ENCODE measurements around the gene MRPL12. TPM values are rescaled to one million over a fixed set of nuclear protein-coding genes. Genes with fewer than 3 reads are reported as not detected.

MRPL12 gene
- total and polyA plus RNA-seq, 2 of the 13 experiments (the other 11 are each of a cell fraction or from before 2014, with no cell fraction given): 39.1 to 94.1 TPM

- TF ChIP-seq, protein P1, sequence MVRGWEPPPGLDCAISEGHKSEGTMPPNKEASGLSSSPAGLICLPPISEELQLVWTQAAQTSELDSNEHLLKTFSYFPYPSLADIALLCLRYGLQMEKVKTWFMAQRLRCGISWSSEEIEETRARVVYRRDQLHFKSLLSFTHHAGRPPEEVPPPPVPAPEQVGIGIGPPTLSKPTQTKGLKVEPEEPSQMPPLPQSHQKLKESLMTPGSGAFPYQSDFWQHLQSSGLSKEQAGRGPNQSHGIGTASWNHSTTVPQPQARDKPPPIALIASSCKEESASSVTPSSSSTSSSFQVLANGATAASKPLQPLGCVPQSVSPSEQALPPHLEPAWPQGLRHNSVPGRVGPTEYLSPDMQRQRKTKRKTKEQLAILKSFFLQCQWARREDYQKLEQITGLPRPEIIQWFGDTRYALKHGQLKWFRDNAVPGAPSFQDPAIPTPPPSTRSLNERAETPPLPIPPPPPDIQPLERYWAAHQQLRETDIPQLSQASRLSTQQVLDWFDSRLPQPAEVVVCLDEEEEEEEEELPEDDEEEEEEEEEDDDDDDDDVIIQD (CRISPR knock-in tag; IDR thresholded peaks at IDR 0.05; ENCODE audit: low read depth): peak; percentile 82; the same call in 1 of the 2 replicates
- peak; percentile 85 for TF ChIP-seq ZNF446 (CRISPR knock-in tag; IDR thresholded peaks at IDR 0.05)
- TF ChIP-seq GABPA (IDR thresholded peaks at IDR 0.05; ENCODE audit: low read depth, low read length): peak; percentile 66
- peak; percentile 89 for TF ChIP-seq GABPA (CRISPR knock-in tag; IDR thresholded peaks at IDR 0.05; ENCODE audit: low read depth)
- peak; percentile 99 for TF ChIP-seq ZNF274 (CRISPR knock-in tag; IDR thresholded peaks at IDR 0.05)
- no peak for TF ChIP-seq MTERF4 (CRISPR knock-in tag; IDR thresholded peaks at IDR 0.05)
- TF ChIP-seq RBFOX2 (IDR thresholded peaks at IDR 0.05; ENCODE audit: low read depth, low read length): peak; percentile 73
- no peak for TF ChIP-seq TRIM22 (IDR thresholded peaks at IDR 0.05)
- TF ChIP-seq PRPF4 (IDR thresholded peaks at IDR 0.05; ENCODE audit: low read depth, low read length, poor library complexity, severe bottlenecking): no peak
- peak; percentile 90; the same call in 1 of the 2 replicates for TF ChIP-seq ZNF235 (CRISPR knock-in tag; IDR thresholded peaks at IDR 0.05; ENCODE audit: borderline replicate concordance)
- TF ChIP-seq MEIS1 (CRISPR knock-in tag; IDR thresholded peaks at IDR 0.05; ENCODE audit: borderline replicate concordance): peak; percentile 80; the same call in 1 of the 2 replicates
- TF ChIP-seq ZBTB1 (CRISPR knock-in tag; IDR thresholded peaks at IDR 0.05; ENCODE audit: borderline replicate concordance): peak; percentile 75; the same call in 1 of the 2 replicates
- no peak for TF ChIP-seq RFX5 (IDR thresholded peaks at IDR 0.05; ENCODE audit: low read depth, low read length)
- peak; percentile 99 for TF ChIP-seq ZNF878 (CRISPR knock-in tag; IDR thresholded peaks at IDR 0.05)
- TF ChIP-seq NFIB (CRISPR knock-in tag; IDR thresholded peaks at IDR 0.05; ENCODE audit: borderline replicate concordance): peak; percentile 94
- TF ChIP-seq ZNF546 (CRISPR knock-in tag; conservative IDR thresholded peaks at IDR 0.05): peak; percentile 92
- TF ChIP-seq MTF2 (CRISPR knock-in tag; IDR thresholded peaks at IDR 0.05; ENCODE audit: borderline replicate concordance): 0 out of 2 replicates have a peak, but pooled peaks have one; percentile 25
- TF ChIP-seq MTA3 (CRISPR knock-in tag; IDR thresholded peaks at IDR 0.05): no peak
- TF ChIP-seq RNF2 (conservative IDR thresholded peaks at IDR 0.05; ENCODE audit: low read depth): peak; percentile 100
- TF ChIP-seq POLR2G (IDR thresholded peaks at IDR 0.05; ENCODE audit: low read depth, low read length): peak; percentile 75
- TF ChIP-seq, protein P2, sequence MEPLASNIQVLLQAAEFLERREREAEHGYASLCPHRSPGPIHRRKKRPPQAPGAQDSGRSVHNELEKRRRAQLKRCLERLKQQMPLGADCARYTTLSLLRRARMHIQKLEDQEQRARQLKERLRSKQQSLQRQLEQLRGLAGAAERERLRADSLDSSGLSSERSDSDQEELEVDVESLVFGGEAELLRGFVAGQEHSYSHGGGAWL (CRISPR knock-in tag; IDR thresholded peaks at IDR 0.05): peak; percentile 100
- TF ChIP-seq SNAPC2 (CRISPR knock-in tag; IDR thresholded peaks at IDR 0.05): no peak
- TF ChIP-seq NONO (IDR thresholded peaks at IDR 0.05): no peak
- TF ChIP-seq NONO (CRISPR knock-in tag; conservative IDR thresholded peaks at IDR 0.05): peak; percentile 96
- TF ChIP-seq ZFP82 (CRISPR knock-in tag; IDR thresholded peaks at IDR 0.05; ENCODE audit: borderline replicate concordance): peak; percentile 92
- TF ChIP-seq PPARG (CRISPR knock-in tag; conservative IDR thresholded peaks at IDR 0.05): peak; percentile 89
- peak; percentile 79; the same call in 1 of the 2 replicates for TF ChIP-seq ZNF121 (CRISPR knock-in tag; IDR thresholded peaks at IDR 0.05)
- peak; percentile 90 for TF ChIP-seq HNRNPLL (IDR thresholded peaks at IDR 0.05; ENCODE audit: low read depth, low read length, poor library complexity, severe bottlenecking)
Measured at GRCh38 chr17:81727324-81728031, 24.3 kb downstream of the MRPL12 start (continued).

Data from HepG2 (cell line).